Islet of Langerhans (tissue), 1 donor: ENCODE data around the gene HABP4.

Experiments
- FAIRE-seq: peaks from one replicate; lab custom pipeline; 2011; peaks lifted over from hg19 to GRCh38; lab: Jason Lieb, UNC

Gene HABP4

GRCh38 chr9:96478829-96479371, 28.9 kb downstream of the HABP4 start:
- no peak for FAIRE-seq

- FAIRE-seq = no peak
These were observed 30.8 kb downstream of the HABP4 start for GRCh38 chr9:96480736-96481135.

- FAIRE-seq = no peak
These were observed 32.5 kb downstream of the HABP4 start for GRCh38 chr9:96482476-96482875.

GRCh38 chr9:96483197-96483596, 33.2 kb downstream of the HABP4 start:
- FAIRE-seq = no peak

GRCh38 chr9:96483733-96484390, 33.9 kb downstream of the HABP4 start:
- FAIRE-seq = no peak

- FAIRE-seq = no peak
These were observed 34.6 kb downstream of the HABP4 start for GRCh38 chr9:96484521-96484931.

GRCh38 chr9:96485280-96485679, 35.3 kb downstream of the HABP4 start:
- FAIRE-seq = no peak

- no peak for FAIRE-seq
These were observed 36.5 kb downstream of the HABP4 start for GRCh38 chr9:96486386-96487028.

GRCh38 chr9:96487029-96487396, 37.0 kb downstream of the HABP4 start:
- FAIRE-seq = no peak

- no peak for FAIRE-seq
These were observed 38.0 kb downstream of the HABP4 start for GRCh38 chr9:96487949-96488348.

GRCh38 chr9:96489482-96489979, 39.6 kb downstream of the HABP4 start:
- FAIRE-seq = no peak

GRCh38 chr9:96490534-96491078, 40.6 kb downstream of the HABP4 start:
- FAIRE-seq = no peak

GRCh38 chr9:96491079-96491879, 41.3 kb downstream of the HABP4 start:
- FAIRE-seq = no peak

- FAIRE-seq = no peak
These were observed 42.0 kb downstream of the HABP4 start for GRCh38 chr9:96491880-96492525.

- no peak for FAIRE-seq
These were observed 43.1 kb downstream of the HABP4 start for GRCh38 chr9:96492993-96493531.

- no peak for FAIRE-seq
These were observed 43.8 kb downstream of the HABP4 start for GRCh38 chr9:96493757-96494156.

GRCh38 chr9:96494215-96494800, 44.3 kb downstream of the HABP4 start:
- no peak for FAIRE-seq

GRCh38 chr9:96495341-96495740, 45.4 kb downstream of the HABP4 start:
- FAIRE-seq = no peak

- FAIRE-seq = no peak
These were observed 46.6 kb downstream of the HABP4 start for GRCh38 chr9:96496368-96497116.

- no peak for FAIRE-seq
These were observed 47.1 kb downstream of the HABP4 start for GRCh38 chr9:96497117-96497399.

GRCh38 chr9:96498796-96499195, 48.8 kb downstream of the HABP4 start:
- FAIRE-seq = no peak
